ENCODE data around the gene ZNF460.

DNA sequence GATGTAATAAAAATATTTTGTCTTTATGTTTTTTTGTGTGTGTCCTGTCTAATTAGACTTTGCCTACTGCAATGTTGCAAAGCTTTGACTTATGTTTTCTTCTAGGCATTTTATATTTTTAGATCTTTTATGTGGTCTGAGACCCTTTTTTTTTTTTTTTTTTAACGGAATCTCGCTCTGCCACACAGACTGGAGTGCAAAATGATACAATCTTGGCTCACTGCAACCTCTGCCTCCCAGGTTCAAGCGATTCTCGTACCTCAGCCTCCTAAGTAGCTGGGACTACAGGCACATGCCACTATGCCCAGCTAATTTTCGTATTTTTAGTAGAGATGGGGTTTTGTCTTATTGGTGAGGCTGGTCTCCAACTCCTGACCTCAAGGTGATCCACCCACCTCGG lies 62.3 kb downstream of the ZNF460 start:
- no peak for TF ChIP-seq POLR2A (IDR thresholded peaks at IDR 0.05)
- TF ChIP-seq, protein P1, sequence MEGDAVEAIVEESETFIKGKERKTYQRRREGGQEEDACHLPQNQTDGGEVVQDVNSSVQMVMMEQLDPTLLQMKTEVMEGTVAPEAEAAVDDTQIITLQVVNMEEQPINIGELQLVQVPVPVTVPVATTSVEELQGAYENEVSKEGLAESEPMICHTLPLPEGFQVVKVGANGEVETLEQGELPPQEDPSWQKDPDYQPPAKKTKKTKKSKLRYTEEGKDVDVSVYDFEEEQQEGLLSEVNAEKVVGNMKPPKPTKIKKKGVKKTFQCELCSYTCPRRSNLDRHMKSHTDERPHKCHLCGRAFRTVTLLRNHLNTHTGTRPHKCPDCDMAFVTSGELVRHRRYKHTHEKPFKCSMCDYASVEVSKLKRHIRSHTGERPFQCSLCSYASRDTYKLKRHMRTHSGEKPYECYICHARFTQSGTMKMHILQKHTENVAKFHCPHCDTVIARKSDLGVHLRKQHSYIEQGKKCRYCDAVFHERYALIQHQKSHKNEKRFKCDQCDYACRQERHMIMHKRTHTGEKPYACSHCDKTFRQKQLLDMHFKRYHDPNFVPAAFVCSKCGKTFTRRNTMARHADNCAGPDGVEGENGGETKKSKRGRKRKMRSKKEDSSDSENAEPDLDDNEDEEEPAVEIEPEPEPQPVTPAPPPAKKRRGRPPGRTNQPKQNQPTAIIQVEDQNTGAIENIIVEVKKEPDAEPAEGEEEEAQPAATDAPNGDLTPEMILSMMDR (IDR thresholded peaks at IDR 0.05) = no peak
